ENCODE measurements around the gene STAB2. TPM values are rescaled to one million over a fixed set of nuclear protein-coding genes. Genes with fewer than 3 reads are reported as not detected.

STAB2 gene
- total and polyA plus RNA-seq, 9 donors: 0.05 to 9.3 (median 0.86) TPM

GRCh38 chr12:103588680-103589079 is 1.6 kb downstream of the STAB2 start:
- intact Hi-C loops (cut with DNase I): no loop called here
- no peaks in the 10 kb centered on the region for H3K9me3 ChIP-seq
- no peaks in the 10 kb centered on the region for H3K27me3 ChIP-seq
- H3K27ac ChIP-seq: no peak overlapping the region
- DNase-seq: no peak
- no peak overlapping the region for H3K4me3 ChIP-seq
- peaks cover 1% of the 10 kb centered on the region for H3K4me1 ChIP-seq (ENCODE audit: insufficient read depth)
- no peaks in the 10 kb centered on the region for H3K36me3 ChIP-seq
- TF ChIP-seq EP300 (IDR thresholded peaks at IDR 0.05) (no peak), POLR2A (IDR thresholded peaks at IDR 0.05) (no peak), CTCF (IDR thresholded peaks at IDR 0.05) (no peak)

- H3K9me3 ChIP-seq: no peaks in the 10 kb centered on the region
- H3K4me3 ChIP-seq: no peak overlapping the region
- no peak for DNase-seq
- H3K36me3 ChIP-seq: no peaks in the 10 kb centered on the region
- H3K27ac ChIP-seq: no peak overlapping the region
- intact Hi-C loops (cut with DNase I): no loop called here
- WGBS, 3 donors: 44 to 93% (median 88%) methylated on average over 1 of the region's 1 CpG
- H3K4me1 ChIP-seq (ENCODE audit: insufficient read depth): peaks cover 1% of the 10 kb centered on the region
- H3K27me3 ChIP-seq: no peaks in the 10 kb centered on the region
- TF ChIP-seq POLR2A (IDR thresholded peaks at IDR 0.05): no peak
- no peak for TF ChIP-seq EP300 (IDR thresholded peaks at IDR 0.05)
- TF ChIP-seq CTCF (IDR thresholded peaks at IDR 0.05): no peak
Observed at GRCh38 chr12:103589517-103589916, 2.4 kb downstream of the STAB2 start.

- Histone ChIP-seq H3K4me3 (no peak overlapping the region), H3K9me3 (no peaks in the 10 kb centered on the region), H3K36me3 (no peaks in the 10 kb centered on the region), H3K27me3 (no peaks in the 10 kb centered on the region), H3K4me1 (ENCODE audit: insufficient read depth) (peaks cover 1% of the 10 kb centered on the region), H3K27ac (no peak overlapping the region)
- WGBS, 3 donors: 8 to 33% (median 11%) methylated on average over 1 of the region's 1 CpG
- intact Hi-C loops (cut with DNase I): no loop called here
- no peak for DNase-seq
- no peak for TF ChIP-seq CTCF (IDR thresholded peaks at IDR 0.05)
- no peak for TF ChIP-seq EP300 (IDR thresholded peaks at IDR 0.05)
- TF ChIP-seq POLR2A (IDR thresholded peaks at IDR 0.05): no peak
Observed at GRCh38 chr12:103590271-103590670, 3.2 kb downstream of the STAB2 start.

- Histone ChIP-seq H3K9me3 (no peaks in the 10 kb centered on the region), H3K27me3 (no peaks in the 10 kb centered on the region), H3K4me3 (no peak overlapping the region), H3K36me3 (no peaks in the 10 kb centered on the region), H3K4me1 (ENCODE audit: insufficient read depth) (no peaks in the 10 kb centered on the region), H3K27ac (no peak overlapping the region)
- intact Hi-C loops (cut with DNase I): no loop called here
- 82 to 87% (median 87%) methylated on average over 4 of the region's 4 CpGs for WGBS, 3 donors
- TF ChIP-seq POLR2A (IDR thresholded peaks at IDR 0.05) (no peak), CTCF (IDR thresholded peaks at IDR 0.05) (no peak), EP300 (IDR thresholded peaks at IDR 0.05) (no peak)
- DNase-seq: no peak
Observed at GRCh38 chr12:103596981-103597380, 9.9 kb downstream of the STAB2 start.

- DNase-seq: no peak
- no peak overlapping the region for H3K4me3 ChIP-seq
- no peaks in the 10 kb centered on the region for H3K36me3 ChIP-seq
- intact Hi-C loops (cut with DNase I): no loop called here
- H3K27me3 ChIP-seq: no peaks in the 10 kb centered on the region
- TF ChIP-seq CTCF (IDR thresholded peaks at IDR 0.05): no peak
- no peak for TF ChIP-seq POLR2A (IDR thresholded peaks at IDR 0.05)
- no peak for TF ChIP-seq EP300 (IDR thresholded peaks at IDR 0.05)
- H3K9me3 ChIP-seq: no peaks in the 10 kb centered on the region
- no peaks in the 10 kb centered on the region for H3K4me1 ChIP-seq (ENCODE audit: insufficient read depth)
- H3K27ac ChIP-seq: no peak overlapping the region
Observed at GRCh38 chr12:103599274-103599673, 12.2 kb downstream of the STAB2 start.

Measured in ovary (tissue), 9 donors.